ENCODE results near the gene PARP12. TPM values are rescaled to one million over a fixed set of nuclear protein-coding genes. Genes with fewer than 3 reads are reported as not detected.

Gene PARP12
- total and polyA plus RNA-seq, 2 of the 8 experiments (the other 6 are each of a cell fraction or from before 2014, with no cell fraction given): 9.0 to 21.5 TPM

DNA sequence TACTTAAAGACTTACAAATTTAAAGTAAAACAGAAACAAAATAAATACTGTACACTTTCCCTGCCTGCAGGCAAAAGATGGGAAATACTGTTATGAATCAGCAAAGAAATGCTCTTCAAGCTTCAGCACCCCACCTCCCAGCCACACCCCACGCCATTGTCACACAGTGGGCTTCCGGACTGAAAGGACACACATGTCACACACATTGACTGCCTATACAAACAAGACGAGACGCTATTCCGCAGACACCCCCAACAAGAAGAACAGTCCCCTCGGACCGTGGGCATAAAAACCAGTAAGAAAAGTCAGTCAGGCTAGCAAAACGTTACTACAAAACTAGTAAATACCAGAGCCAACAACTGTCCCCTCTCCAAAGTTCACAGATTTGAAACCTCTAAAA is 22.2 kb upstream of the PARP12 start:
- Histone ChIP-seq H2BK12ac (ENCODE audit: low read depth, low read length) (no peak overlapping the region), H3K18ac (ENCODE audit: extremely low read depth, low read length) (no peak overlapping the region), H3K4ac (replicated peaks; ENCODE audit: insufficient read length, low read depth, low read length) (no peak overlapping the region), H2BK5ac (ENCODE audit: low read depth, low read length) (no peak overlapping the region), H4K20me1 (replicated peaks in 1 of 2; ENCODE audit: control insufficient read depth in 1 of 2, insufficient read depth in 2 of 2, low read length in 2 of 2) (peaks cover 0 to 2% of the 10 kb centered on the region in 2 experiments), H3K79me2 (ENCODE audit: control insufficient read depth in 1 of 2, insufficient read depth in 2 of 2, low read length in 2 of 2) (no peaks in the 10 kb centered on the region), H4K8ac (ENCODE audit: extremely low read depth, insufficient read depth, low read length) (no peak overlapping the region), H3K4me2 (ENCODE audit: insufficient read depth in 1 of 2, low read depth in 2 of 2, low read length in 2 of 2) (no peak overlapping the region), H3K9ac (replicated peaks in 1 of 4; ENCODE audit: extremely low read depth in 1 of 4, low read depth in 3 of 4, low read length in 3 of 4) (no peak overlapping the region), H2AK5ac (ENCODE audit: low read depth, low read length) (no peak overlapping the region), H2BK15ac (ENCODE audit: low read length) (no peak overlapping the region), H3K27ac (ENCODE audit: low read depth, low read length) (no peak overlapping the region), H3K36me3 (ENCODE audit: control insufficient read depth in 2 of 4, insufficient read depth in 4 of 4, low read length in 3 of 4) (peaks cover 0 to 2% (median 0%) of the 10 kb centered on the region in 4 experiments; a peak in 1 of 8 replicates), H3K27me3 (replicated peaks in 1 of 4; ENCODE audit: control insufficient read depth in 3 of 4, extremely low read depth in 1 of 4, insufficient read depth in 3 of 4, low read length in 3 of 4) (no peaks in the 10 kb centered on the region), H3K23me2 (ENCODE audit: low read depth, low read length) (no peaks in the 10 kb centered on the region), H4K5ac (ENCODE audit: insufficient read length, low read depth, low read length) (no peak overlapping the region), H3K79me1 (ENCODE audit: low read depth, low read length) (no peaks in the 10 kb centered on the region), H3K14ac (ENCODE audit: insufficient read length) (no peak overlapping the region), H2BK20ac (ENCODE audit: low read length) (no peak overlapping the region), H4K91ac (replicated peaks; ENCODE audit: insufficient read length, low read length) (no peak overlapping the region), H2AFZ (ENCODE audit: low read length) (no peak overlapping the region), H3K4me3 (ENCODE audit: extremely low read depth in 1 of 4, insufficient read depth in 2 of 4, low read depth in 3 of 4, low read length in 4 of 4) (no peak overlapping the region), H2BK120ac (replicated peaks; ENCODE audit: low read depth, low read length) (no peak overlapping the region), H3K9me3 (ENCODE audit: insufficient read depth in 2 of 2, low read depth in 1 of 2, low read length in 1 of 2) (no peaks in the 10 kb centered on the region), H3K56ac (replicated peaks; ENCODE audit: insufficient read length, low read depth, low read length) (no peak overlapping the region), H3K23ac (ENCODE audit: insufficient read length) (no peak overlapping the region), H3K4me1 (replicated peaks in 1 of 4; ENCODE audit: control insufficient read depth in 3 of 4, insufficient read depth in 4 of 4, low read length in 3 of 4) (peaks cover 0 to 6% (median 1%) of the 10 kb centered on the region in 4 experiments; a peak in 2 of 7 replicates)
- 90% methylated on average over 8 of the region's 8 CpGs; no CpG with 5 or more reads in 1 of the 2 experiments for WGBS, 2 experiments (ENCODE audit: extremely low coverage in 1 of 2, insufficient coverage in 1 of 2, insufficient read length in 1 of 2, insufficient replicate concordance in 2 of 2, low coverage in 1 of 2, low lambda C conversion rate in 2 of 2, missing lambda C conversion rate in 1 of 2)
- FAIRE-seq: no peak
- ChIA-PET POLR2A (ENCODE audit: partially characterized antibody) (no interaction called here), CTCF (ENCODE audit: partially characterized antibody) (interaction anchor here (0.7 to 1.2 kb wide), 2 partner anchors 97 to 213 kb away, joined by 3 read pairs; no protein-coding TSS in a partner anchor)
- TF ChIP-seq SIRT6 (IDR thresholded peaks at IDR 0.05; ENCODE audit: low read length) (no peak), CBX5 (IDR thresholded peaks at IDR 0.05; ENCODE audit: low read depth, low read length) (no peak), RXRA (IDR thresholded peaks at IDR 0.05; ENCODE audit: insufficient read depth, low read depth, low read length) (no peak), BACH1 (IDR thresholded peaks at IDR 0.05; ENCODE audit: low read length) (no peak), GABPA (IDR thresholded peaks at IDR 0.05; ENCODE audit: borderline replicate concordance, insufficient read depth, low read length) (no peak), PHF8 (conservative IDR thresholded peaks at IDR 0.05; ENCODE audit: low read depth, low read length) (no peak)
- no peak for DNase-seq (ENCODE audit: low read depth in 1 of 2, low spot score in 2 of 2)

All from H1 (cell line).